Measurements from ENCODE around the gene PCDHA5.
A peak's percentile ranks its signal among the peaks of the same experiment; 100 is the strongest.
"Not testable (repeated sequence)": the region's sequence is repeated elsewhere in the genome, so short reads cannot be mapped to it uniquely, and the experiment has no call there.

Gene PCDHA5

GRCh38 chr5:140822969-140823368 is 1.6 kb downstream of the PCDHA5 start:
- not testable (repeated sequence) for FAIRE-seq; DNase-seq (ENCODE audit: low spot score)

GRCh38 chr5:140823475-140823874 is 2.1 kb downstream of the PCDHA5 start:
- FAIRE-seq (no peak), DNase-seq (ENCODE audit: low spot score) (no peak)

GRCh38 chr5:140827704-140828361 is 6.4 kb downstream of the PCDHA5 start, which contains the start of gene PCDHA6:
TSS of gene PCDHA6 (plus strand) at chr5:140827960. CDS start at chr5:140828092, 132 bp downstream.
- DNase-seq (ENCODE audit: low spot score) (peak; percentile 1), FAIRE-seq (no peak)

- no peak for FAIRE-seq
Measured at GRCh38 chr5:140828362-140828737, 6.9 kb downstream of the PCDHA5 start.

GRCh38 chr5:140829511-140830501 is 8.4 kb downstream of the PCDHA5 start:
- not testable (repeated sequence) for FAIRE-seq; DNase-seq (ENCODE audit: low spot score)

More at GRCh38 chr5:140828362-140828737, 6.9 kb downstream of the PCDHA5 start:
- no peak for DNase-seq (ENCODE audit: low spot score)

- FAIRE-seq: no peak
- peak; percentile 4 for DNase-seq (ENCODE audit: low spot score)
Measured at GRCh38 chr5:140833993-140834392, 12.6 kb downstream of the PCDHA5 start, which contains the start of gene PCDHA7. TSS of gene PCDHA7 (plus strand) at chr5:140834269. CDS start at chr5:140834384, 115 bp downstream.

GRCh38 chr5:140834439-140835008 is 13.1 kb downstream of the PCDHA5 start:
- not testable (repeated sequence) for DNase-seq (ENCODE audit: low spot score); FAIRE-seq

GRCh38 chr5:140835622-140836510 is 14.5 kb downstream of the PCDHA5 start:
- FAIRE-seq: no peak
- no peak for DNase-seq (ENCODE audit: low spot score)

GRCh38 chr5:140840978-140841962 is 19.9 kb downstream of the PCDHA5 start, which contains the start of gene PCDHA8:
TSS of gene PCDHA8 (plus strand) at chr5:140841187. CDS start at chr5:140841322, 135 bp downstream.
- DNase-seq (ENCODE audit: low spot score) (no peak), FAIRE-seq (no peak)

GRCh38 chr5:140842798-140843733 is 21.7 kb downstream of the PCDHA5 start:
- FAIRE-seq: no peak
- no peak for DNase-seq (ENCODE audit: low spot score)

- not testable (repeated sequence) for DNase-seq (ENCODE audit: low spot score); FAIRE-seq
Measured at GRCh38 chr5:140848139-140849102, 27.0 kb downstream of the PCDHA5 start, which contains the start of gene PCDHA9. TSS of gene PCDHA9 (plus strand) at chr5:140848382. CDS start at chr5:140848496, 114 bp downstream.

GRCh38 chr5:140849831-140850634 is 28.6 kb downstream of the PCDHA5 start:
- not testable (repeated sequence) for DNase-seq (ENCODE audit: low spot score); FAIRE-seq

- FAIRE-seq: no peak
- peak; percentile 6 for DNase-seq (ENCODE audit: low spot score)
Measured at GRCh38 chr5:140855772-140856674, 34.6 kb downstream of the PCDHA5 start, which contains the start of gene PCDHA10. TSS of gene PCDHA10 (plus strand) at chr5:140855897. CDS start at chr5:140856049, 152 bp downstream.

GRCh38 chr5:140857177-140857986 is 36.0 kb downstream of the PCDHA5 start:
- no peak for DNase-seq (ENCODE audit: low spot score)
- FAIRE-seq: no peak
